Body of pancreas (tissue), 4 donors: ENCODE data around the gene VRTN.

Experiments
- CTCF ChIP-seq, 7 experiments: fragments of 450-650 bp in 4 of 7; fragments of 200-600 bp in 3 of 7; sonication (generic) in 3 of 7; IDR thresholded peaks; one replicate each; pipeline ENCODE4 v1.5.1; 2016 to 2019; ENCODE audit warnings: antibody characterized with exemption in 7 of 7
- POLR2A ChIP-seq, 3 donors: fragments of 450-650 bp; IDR thresholded peaks; one replicate each; pipeline ENCODE4 v1.6.1; 2016; ENCODE audit warnings: antibody characterized with exemption in 3 of 3, mild to moderate bottlenecking in 2 of 3

GRCh38 chr14:74382231-74382630 is 34.0 kb downstream of the VRTN start:
- TF ChIP-seq CTCF (IDR thresholded peaks at IDR 0.05) (no peak), POLR2A (IDR thresholded peaks at IDR 0.05) (no peak)
